ENCODE results near the gene LRRC45.

GRCh38 chr17:82065193-82065637 lies 42.1 kb downstream of the LRRC45 start:
- no peak for TF ChIP-seq EZH2 (IDR thresholded peaks at IDR 0.05)
- TF ChIP-seq POLR2AphosphoS5 (IDR thresholded peaks at IDR 0.05; ENCODE audit: borderline replicate concordance, low read depth, low read length): no peak
- no peak for TF ChIP-seq FOXP2 (optimal IDR thresholded peaks at IDR 0.05; ENCODE audit: control extremely low read depth, extremely low read length, insufficient read depth)

All from SK-N-MC (cell line).